ELF-1 (cell line): ENCODE data around the gene STT3A.

ENCODE experiments used
- DNase-seq: peaks from one replicate; pipeline ENCODE4 v3.0.0-alpha.2; 2016; ENCODE audit warnings: low read depth, low spot score

The STT3A gene

DNA sequence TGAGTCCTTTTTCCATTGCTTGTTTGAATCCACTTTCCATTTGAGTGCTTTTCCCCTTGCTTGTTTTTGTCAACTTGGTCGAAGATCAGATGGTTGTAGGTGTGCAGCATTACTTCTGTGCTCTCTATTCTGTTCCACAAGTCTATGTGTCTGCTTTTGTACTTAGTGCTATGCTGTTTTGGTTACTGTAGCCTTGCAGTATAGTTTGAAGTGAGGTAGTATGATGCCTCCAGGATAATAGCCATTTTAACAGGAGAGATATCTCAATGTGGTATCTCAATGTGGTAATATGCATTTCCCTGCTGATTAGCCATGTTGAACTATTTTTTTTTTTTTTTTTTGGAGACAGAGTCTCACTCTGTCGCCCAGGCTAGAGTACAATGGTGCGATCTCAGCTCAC lies 71.3 kb downstream of the STT3A start:
- DNase-seq: no peak

DNA sequence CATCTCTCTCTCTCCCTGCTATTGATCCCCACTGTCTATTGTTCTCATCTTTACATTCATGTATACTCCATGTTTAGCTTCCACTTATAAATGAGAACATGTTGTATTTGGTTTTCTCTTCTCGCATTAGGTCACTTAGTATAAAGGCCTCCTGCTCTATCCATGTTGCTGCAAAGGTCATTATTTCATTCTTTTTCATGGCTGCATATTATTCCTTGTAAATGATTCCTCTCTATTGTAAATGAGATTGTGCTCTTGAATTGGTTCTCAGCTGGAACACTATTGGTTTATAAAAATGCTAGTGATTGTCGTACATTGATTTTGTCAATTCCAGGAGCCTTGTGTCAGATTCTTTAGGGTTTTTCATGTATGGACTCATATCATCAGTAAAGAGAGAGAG lies 74.5 kb downstream of the STT3A start:
- no peak for DNase-seq

DNA sequence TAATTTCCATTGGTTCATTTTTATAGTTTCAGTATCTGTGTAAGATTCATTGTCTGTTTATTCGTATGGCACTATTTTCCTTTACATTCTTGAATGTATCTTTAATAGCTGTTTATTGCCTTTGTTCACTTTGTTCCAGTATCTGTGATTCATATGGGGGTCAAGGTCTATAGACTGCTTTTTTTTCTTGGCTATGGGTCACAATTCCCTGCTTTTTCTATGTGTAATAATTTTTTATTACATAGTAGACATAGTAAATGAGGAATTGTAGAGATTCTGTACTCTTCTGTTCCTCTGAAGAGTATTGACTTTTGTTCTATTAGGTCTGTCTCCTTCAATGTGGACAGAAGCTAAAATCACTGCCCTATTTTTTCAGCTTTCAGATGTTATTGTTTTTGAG lies 77.5 kb downstream of the STT3A start:
- no peak for DNase-seq

DNA sequence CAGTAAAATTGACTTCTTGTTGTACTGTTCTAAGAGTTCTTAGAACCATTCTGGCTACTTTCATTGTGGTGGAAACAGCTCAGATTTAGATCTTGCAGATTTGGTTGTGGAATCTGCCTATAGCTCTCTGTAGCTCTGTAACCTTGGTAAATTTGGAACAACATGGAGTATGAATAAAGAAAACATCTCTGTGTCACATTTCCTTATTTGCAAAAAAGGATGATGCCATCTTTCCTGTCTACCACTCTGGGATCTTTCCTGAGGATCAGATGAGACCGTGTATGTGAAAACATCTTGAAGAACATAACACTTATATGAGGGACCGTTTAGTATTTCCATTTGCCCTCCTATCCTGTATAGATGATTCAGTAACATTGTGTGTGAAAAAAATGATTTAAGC lies 78.9 kb downstream of the STT3A start:
- no peak for DNase-seq
